ENCODE results near the gene PSMD1.

Gene PSMD1

GRCh38 chr2:231104115-231104713, 47.5 kb downstream of the PSMD1 start:
- no peak overlapping the region for H3K4me3 ChIP-seq (ENCODE audit: control insufficient read depth in 1 of 7, extremely low read depth in 1 of 7, insufficient read depth in 4 of 7, low read depth in 2 of 7, low read length in 6 of 7)
- H3K4me1 ChIP-seq (ENCODE audit: control extremely low read depth in 1 of 4, control insufficient read depth in 4 of 4, insufficient read depth in 4 of 4, low read length in 3 of 4) = no peaks in the 10 kb centered on the region
- POLR2A ChIA-PET = interaction anchor here (2.9 kb wide), 1 partner anchor 349 kb away, joined by 12 read pairs; no protein-coding TSS in a partner anchor
- WGBS (ENCODE audit: insufficient coverage) = 0% methylated on average over 1 of the region's 3 CpGs
- peak; percentile 69 to 86 (median 80) for DNase-seq
- H3K36me3 ChIP-seq (ENCODE audit: control insufficient read depth in 4 of 4, insufficient read depth in 4 of 4, low read length in 3 of 4) = peaks cover 12 to 36% (median 27%) of the 10 kb centered on the region in 4 experiments
- H3K27me3 ChIP-seq (replicated peaks in 2 of 5; ENCODE audit: control insufficient read depth in 4 of 5, insufficient read depth in 5 of 5, low read length in 4 of 5) = no peaks in the 10 kb centered on the region
- CTCF ChIA-PET = interaction anchor here (0.6 to 4.1 kb wide), 25 partner anchors 9 to 497 kb away, joined by 3 to 49 read pairs (median 4); no protein-coding TSS in a partner anchor
- H3K27ac ChIP-seq (ENCODE audit: insufficient read depth in 1 of 2, low read depth in 1 of 2, low read length in 2 of 2, poor library complexity in 1 of 2, severe bottlenecking in 2 of 2) = no peak overlapping the region
- H3K9me3 ChIP-seq (ENCODE audit: control extremely low read depth in 1 of 5, control insufficient read depth in 4 of 5, insufficient read depth in 2 of 5, low read depth in 1 of 5, low read length in 4 of 5) = peaks cover 0 to 16% (median 9%) of the 10 kb centered on the region in 5 experiments

- Histone ChIP-seq H3K27ac (ENCODE audit: insufficient read depth in 1 of 2, low read depth in 1 of 2, low read length in 2 of 2, poor library complexity in 1 of 2, severe bottlenecking in 2 of 2) (no peak overlapping the region), H3K27me3 (replicated peaks in 2 of 5; ENCODE audit: control insufficient read depth in 4 of 5, insufficient read depth in 5 of 5, low read length in 4 of 5) (no peaks in the 10 kb centered on the region), H3K4me1 (ENCODE audit: control extremely low read depth in 1 of 4, control insufficient read depth in 4 of 4, insufficient read depth in 4 of 4, low read length in 3 of 4) (no peaks in the 10 kb centered on the region), H3K4me3 (ENCODE audit: control insufficient read depth in 1 of 7, extremely low read depth in 1 of 7, insufficient read depth in 4 of 7, low read depth in 2 of 7, low read length in 6 of 7) (no peak overlapping the region), H3K9me3 (ENCODE audit: control extremely low read depth in 1 of 5, control insufficient read depth in 4 of 5, insufficient read depth in 2 of 5, low read depth in 1 of 5, low read length in 4 of 5) (no peaks in the 10 kb centered on the region), H3K36me3 (ENCODE audit: control insufficient read depth in 4 of 4, insufficient read depth in 4 of 4, low read length in 3 of 4) (peaks cover 4 to 27% (median 12%) of the 10 kb centered on the region in 4 experiments)
- 100% methylated on average over 1 of the region's 1 CpG for WGBS (ENCODE audit: insufficient coverage)
- POLR2A ChIA-PET = interaction anchor here (0.6 kb wide), 1 partner anchor 305 kb away, joined by 3 read pairs; no protein-coding TSS in a partner anchor
- CTCF ChIA-PET = interaction anchor here (0.8 to 1.6 kb wide), 6 partner anchors 10 to 342 kb away, joined by 3 to 5 read pairs (median 4); no protein-coding TSS in a partner anchor
- no peak for DNase-seq
Observed at GRCh38 chr2:231110551-231110950, 53.9 kb downstream of the PSMD1 start.

GRCh38 chr2:231111987-231112386, 55.3 kb downstream of the PSMD1 start:
- DNase-seq = no peak
- H3K4me3 ChIP-seq (ENCODE audit: control insufficient read depth in 1 of 7, extremely low read depth in 1 of 7, insufficient read depth in 4 of 7, low read depth in 2 of 7, low read length in 6 of 7) = no peak overlapping the region
- H3K27me3 ChIP-seq (replicated peaks in 2 of 5; ENCODE audit: control insufficient read depth in 4 of 5, insufficient read depth in 5 of 5, low read length in 4 of 5) = no peaks in the 10 kb centered on the region
- WGBS (ENCODE audit: insufficient coverage) = 100% methylated on average over 1 of the region's 1 CpG
- POLR2A ChIA-PET = no interaction called here
- CTCF ChIA-PET = interaction anchor here (0.8 to 0.9 kb wide), 2 partner anchors 9 to 13 kb away, joined by 3 read pairs; partner anchors contain the start of gene HTR2B
- H3K4me1 ChIP-seq (ENCODE audit: control extremely low read depth in 1 of 4, control insufficient read depth in 4 of 4, insufficient read depth in 4 of 4, low read length in 3 of 4) = no peaks in the 10 kb centered on the region
- no peak overlapping the region for H3K27ac ChIP-seq (ENCODE audit: insufficient read depth in 1 of 2, low read depth in 1 of 2, low read length in 2 of 2, poor library complexity in 1 of 2, severe bottlenecking in 2 of 2)
- H3K36me3 ChIP-seq (ENCODE audit: control insufficient read depth in 4 of 4, insufficient read depth in 4 of 4, low read length in 3 of 4) = peaks cover 4 to 31% (median 12%) of the 10 kb centered on the region in 4 experiments
- H3K9me3 ChIP-seq (ENCODE audit: control extremely low read depth in 1 of 5, control insufficient read depth in 4 of 5, insufficient read depth in 2 of 5, low read depth in 1 of 5, low read length in 4 of 5) = no peaks in the 10 kb centered on the region

GRCh38 chr2:231113489-231113888, 56.8 kb downstream of the PSMD1 start:
- no peaks in the 10 kb centered on the region for H3K27me3 ChIP-seq (replicated peaks in 2 of 5; ENCODE audit: control insufficient read depth in 4 of 5, insufficient read depth in 5 of 5, low read length in 4 of 5)
- ChIA-PET CTCF (no interaction called here), POLR2A (no interaction called here)
- WGBS (ENCODE audit: insufficient coverage) = no CpG with 5 or more reads among the region's 5 CpGs
- H3K27ac ChIP-seq (ENCODE audit: insufficient read depth in 1 of 2, low read depth in 1 of 2, low read length in 2 of 2, poor library complexity in 1 of 2, severe bottlenecking in 2 of 2) = no peak overlapping the region
- peaks cover 0 to 25% (median 9%) of the 10 kb centered on the region in 4 experiments for H3K36me3 ChIP-seq (ENCODE audit: control insufficient read depth in 4 of 4, insufficient read depth in 4 of 4, low read length in 3 of 4)
- H3K4me3 ChIP-seq (ENCODE audit: control insufficient read depth in 1 of 7, extremely low read depth in 1 of 7, insufficient read depth in 4 of 7, low read depth in 2 of 7, low read length in 6 of 7) = no peak overlapping the region
- no peak for DNase-seq
- no peaks in the 10 kb centered on the region for H3K9me3 ChIP-seq (ENCODE audit: control extremely low read depth in 1 of 5, control insufficient read depth in 4 of 5, insufficient read depth in 2 of 5, low read depth in 1 of 5, low read length in 4 of 5)
- H3K4me1 ChIP-seq (ENCODE audit: control extremely low read depth in 1 of 4, control insufficient read depth in 4 of 4, insufficient read depth in 4 of 4, low read length in 3 of 4) = no peaks in the 10 kb centered on the region

DNA sequence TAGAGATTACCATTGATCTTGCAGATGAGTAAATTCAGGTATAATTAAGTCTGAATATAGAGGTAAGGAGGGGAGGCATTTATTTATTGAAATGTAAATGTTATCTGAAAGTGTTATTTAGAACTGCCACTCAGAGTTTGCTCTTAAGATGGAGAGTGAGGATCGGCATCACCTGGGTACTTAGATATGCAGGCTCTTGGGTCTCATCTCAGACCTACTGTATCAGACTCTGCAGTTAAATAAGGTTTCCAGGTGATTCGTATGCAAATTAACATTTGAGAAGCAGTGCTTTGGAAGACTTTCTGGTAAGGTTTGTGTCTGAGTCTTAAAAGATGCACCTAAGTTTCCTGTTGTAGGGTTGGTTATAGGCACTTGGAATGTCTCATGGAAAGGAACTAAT, 59.0 kb downstream of the PSMD1 start:
- Histone ChIP-seq H3K27me3 (replicated peaks in 2 of 5; ENCODE audit: control insufficient read depth in 4 of 5, insufficient read depth in 5 of 5, low read length in 4 of 5) (no peaks in the 10 kb centered on the region), H3K36me3 (ENCODE audit: control insufficient read depth in 4 of 4, insufficient read depth in 4 of 4, low read length in 3 of 4) (peaks cover 0 to 15% (median 3%) of the 10 kb centered on the region in 4 experiments), H3K27ac (ENCODE audit: insufficient read depth in 1 of 2, low read depth in 1 of 2, low read length in 2 of 2, poor library complexity in 1 of 2, severe bottlenecking in 2 of 2) (no peak overlapping the region), H3K4me1 (ENCODE audit: control extremely low read depth in 1 of 4, control insufficient read depth in 4 of 4, insufficient read depth in 4 of 4, low read length in 3 of 4) (no peaks in the 10 kb centered on the region), H3K4me3 (ENCODE audit: control insufficient read depth in 1 of 7, extremely low read depth in 1 of 7, insufficient read depth in 4 of 7, low read depth in 2 of 7, low read length in 6 of 7) (no peak overlapping the region), H3K9me3 (ENCODE audit: control extremely low read depth in 1 of 5, control insufficient read depth in 4 of 5, insufficient read depth in 2 of 5, low read depth in 1 of 5, low read length in 4 of 5) (no peaks in the 10 kb centered on the region)
- no peak for DNase-seq
- 100% methylated on average over 2 of the region's 2 CpGs for WGBS (ENCODE audit: insufficient coverage)
- ChIA-PET CTCF (interaction anchor here (1.4 kb wide), 1 partner anchor 14 kb away, joined by 3 read pairs; no protein-coding TSS in a partner anchor), POLR2A (no interaction called here)

- Histone ChIP-seq H3K9me3 (ENCODE audit: control extremely low read depth in 1 of 5, control insufficient read depth in 4 of 5, insufficient read depth in 2 of 5, low read depth in 1 of 5, low read length in 4 of 5) (no peaks in the 10 kb centered on the region), H3K27me3 (replicated peaks in 2 of 5; ENCODE audit: control insufficient read depth in 4 of 5, insufficient read depth in 5 of 5, low read length in 4 of 5) (no peaks in the 10 kb centered on the region), H3K27ac (ENCODE audit: insufficient read depth in 1 of 2, low read depth in 1 of 2, low read length in 2 of 2, poor library complexity in 1 of 2, severe bottlenecking in 2 of 2) (no peak overlapping the region), H3K36me3 (ENCODE audit: control insufficient read depth in 4 of 4, insufficient read depth in 4 of 4, low read length in 3 of 4) (peaks cover 0 to 9% (median 2%) of the 10 kb centered on the region in 4 experiments), H3K4me3 (ENCODE audit: control insufficient read depth in 1 of 7, extremely low read depth in 1 of 7, insufficient read depth in 4 of 7, low read depth in 2 of 7, low read length in 6 of 7) (no peak overlapping the region), H3K4me1 (ENCODE audit: control extremely low read depth in 1 of 4, control insufficient read depth in 4 of 4, insufficient read depth in 4 of 4, low read length in 3 of 4) (no peaks in the 10 kb centered on the region)
- WGBS (ENCODE audit: insufficient coverage) = no CpG with 5 or more reads among the region's 1 CpG
- ChIA-PET CTCF (no interaction called here), POLR2A (no interaction called here)
- DNase-seq = no peak
Observed at GRCh38 chr2:231117148-231117547, 60.5 kb downstream of the PSMD1 start.

GRCh38 chr2:231117922-231118613, 61.4 kb downstream of the PSMD1 start:
- Histone ChIP-seq H3K27ac (ENCODE audit: insufficient read depth in 1 of 2, low read depth in 1 of 2, low read length in 2 of 2, poor library complexity in 1 of 2, severe bottlenecking in 2 of 2) (no peak overlapping the region), H3K4me1 (ENCODE audit: control extremely low read depth in 1 of 4, control insufficient read depth in 4 of 4, insufficient read depth in 4 of 4, low read length in 3 of 4) (no peaks in the 10 kb centered on the region), H3K36me3 (ENCODE audit: control insufficient read depth in 4 of 4, insufficient read depth in 4 of 4, low read length in 3 of 4) (peaks cover 0 to 9% (median 2%) of the 10 kb centered on the region in 4 experiments), H3K27me3 (replicated peaks in 2 of 5; ENCODE audit: control insufficient read depth in 4 of 5, insufficient read depth in 5 of 5, low read length in 4 of 5) (no peaks in the 10 kb centered on the region), H3K4me3 (ENCODE audit: control insufficient read depth in 1 of 7, extremely low read depth in 1 of 7, insufficient read depth in 4 of 7, low read depth in 2 of 7, low read length in 6 of 7) (no peak overlapping the region), H3K9me3 (ENCODE audit: control extremely low read depth in 1 of 5, control insufficient read depth in 4 of 5, insufficient read depth in 2 of 5, low read depth in 1 of 5, low read length in 4 of 5) (no peaks in the 10 kb centered on the region)
- DNase-seq = no peak
- WGBS (ENCODE audit: insufficient coverage) = 87% methylated on average over 3 of the region's 4 CpGs
- ChIA-PET POLR2A (no interaction called here), CTCF (no interaction called here)
